Kidney tubule cell (primary cell): Measurements from ENCODE around the gene EPN2.
"Not testable (repeated sequence)": the region's sequence is repeated elsewhere in the genome, so short reads cannot be mapped to it uniquely, and the experiment has no call there.

Experiments used
- DNase-seq: peaks from one replicate; pipeline ENCODE4 v3.0.0-alpha.2; 2018; ENCODE audit warnings: low spot score

Gene EPN2

DNA sequence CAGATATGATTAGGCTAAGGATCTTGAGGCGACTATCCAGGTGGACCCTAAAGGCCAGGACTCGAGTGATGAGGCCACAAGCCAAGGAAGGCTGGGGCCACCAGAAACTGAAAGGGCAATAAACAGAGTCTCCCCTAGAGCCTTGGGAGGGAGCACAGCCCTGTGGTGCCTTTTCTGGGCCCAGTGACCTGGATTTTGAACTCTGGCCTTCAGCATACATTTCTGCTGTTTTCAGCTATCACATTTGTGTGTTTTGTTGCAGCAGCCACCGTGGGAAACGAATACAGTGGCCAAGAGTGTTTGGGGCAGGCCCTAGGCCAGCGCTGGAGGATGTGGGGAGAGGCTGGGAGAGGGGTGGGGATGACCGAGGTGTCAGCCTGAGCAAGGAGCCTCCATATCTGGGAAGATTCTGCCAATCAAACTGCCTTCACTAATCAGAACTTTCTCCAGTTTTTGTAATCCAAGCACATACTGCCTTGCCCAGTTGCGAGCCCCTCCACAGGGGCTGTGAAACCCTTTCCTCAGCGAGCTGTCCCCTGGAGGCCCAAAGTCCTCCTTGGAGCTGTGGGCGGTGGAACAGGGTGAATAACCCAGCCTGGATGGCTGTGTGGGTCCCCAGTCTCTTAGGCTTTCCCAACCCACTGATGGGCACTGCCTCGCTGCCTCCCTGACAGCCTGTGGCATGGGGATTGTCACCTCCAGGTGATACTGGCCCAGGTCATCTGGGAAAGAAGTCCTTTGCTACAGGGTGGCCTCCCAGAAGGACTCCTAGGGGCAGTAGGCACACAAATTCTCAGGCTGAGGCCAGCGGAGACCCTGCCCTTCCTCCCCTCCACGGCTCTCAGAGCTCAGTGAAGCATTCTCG is 108.6 kb downstream of the EPN2 start:
- DNase-seq: no peak

DNA sequence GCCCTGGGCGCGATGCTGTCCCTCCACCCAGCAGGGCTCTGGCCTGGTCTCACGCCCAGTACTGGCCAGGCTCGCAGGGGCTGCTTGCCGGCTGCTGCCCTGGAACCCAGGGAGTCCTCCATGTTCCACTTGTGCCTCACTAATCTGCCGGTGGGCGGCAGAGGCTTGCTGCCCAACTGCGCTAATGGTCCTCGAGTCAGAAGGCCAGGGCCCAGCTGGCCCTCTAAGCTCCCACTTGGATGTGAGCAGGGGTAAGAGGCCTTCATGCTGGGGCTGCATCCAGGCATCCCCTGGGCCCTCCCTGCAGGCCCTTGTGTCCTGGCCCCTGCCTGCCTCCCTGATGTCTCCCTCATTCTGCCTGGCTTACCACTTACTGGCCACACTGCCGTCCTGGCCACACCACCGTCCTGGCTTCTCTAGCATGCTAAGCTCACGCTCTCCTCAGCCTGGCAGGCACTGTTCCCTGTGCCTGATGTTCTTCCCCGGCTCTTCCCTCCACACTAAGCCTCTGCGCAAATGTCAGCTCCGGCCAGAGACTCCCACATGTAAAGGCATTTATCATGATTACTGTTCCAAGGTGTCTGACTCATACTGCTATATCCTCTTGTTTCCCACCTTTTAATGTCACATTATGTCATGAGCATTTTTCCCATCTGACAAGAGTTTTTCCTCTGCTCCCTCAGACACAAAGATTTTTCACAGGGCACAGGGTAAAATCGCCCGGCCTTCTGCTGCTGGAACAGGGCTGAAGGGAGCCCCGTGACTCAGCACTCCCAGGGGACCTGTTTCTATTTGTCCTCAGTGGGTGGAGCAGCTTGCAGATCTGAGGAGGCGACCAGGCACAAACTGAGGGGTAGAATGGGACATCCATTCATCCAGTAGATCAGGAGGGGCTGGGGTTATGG is 109.4 kb downstream of the EPN2 start:
- DNase-seq: peak; percentile 35

DNA sequence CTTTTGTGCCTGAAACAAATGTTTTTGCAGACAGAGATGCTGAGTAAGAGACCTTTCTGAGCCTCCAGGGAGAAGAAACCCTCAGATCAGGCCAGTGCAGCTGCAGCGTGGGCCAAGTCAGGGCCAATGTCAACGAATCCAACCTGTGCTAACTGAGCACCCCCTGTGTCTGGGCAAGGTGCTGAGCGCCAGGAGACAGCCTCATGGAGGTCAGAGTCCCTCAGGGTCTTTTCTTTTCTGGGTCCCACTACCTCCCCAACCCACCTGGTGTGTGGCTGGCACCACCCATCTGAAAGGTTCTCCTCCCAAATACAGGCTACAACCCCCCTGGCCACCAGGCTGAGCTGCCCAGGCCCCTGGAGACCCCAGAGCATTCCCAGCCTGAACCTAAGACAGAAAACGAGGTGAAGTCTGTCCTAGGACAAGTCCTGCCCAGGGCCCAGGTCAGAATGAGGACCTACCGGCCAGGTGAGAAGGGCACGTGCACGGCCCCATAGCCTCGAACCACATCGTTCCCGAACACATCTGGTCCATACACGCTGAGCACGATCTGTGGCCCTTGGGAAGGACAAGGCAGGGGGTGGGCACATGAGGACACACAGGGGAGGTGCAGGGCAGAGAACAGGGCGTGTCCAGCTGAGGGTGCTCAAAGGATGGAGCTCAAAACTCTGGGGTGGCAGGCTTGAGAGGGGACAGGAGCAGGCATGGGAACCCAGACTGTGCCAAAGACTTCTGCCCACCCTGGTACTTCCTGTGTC is 110.3 kb downstream of the EPN2 start:
- no peak for DNase-seq

DNA sequence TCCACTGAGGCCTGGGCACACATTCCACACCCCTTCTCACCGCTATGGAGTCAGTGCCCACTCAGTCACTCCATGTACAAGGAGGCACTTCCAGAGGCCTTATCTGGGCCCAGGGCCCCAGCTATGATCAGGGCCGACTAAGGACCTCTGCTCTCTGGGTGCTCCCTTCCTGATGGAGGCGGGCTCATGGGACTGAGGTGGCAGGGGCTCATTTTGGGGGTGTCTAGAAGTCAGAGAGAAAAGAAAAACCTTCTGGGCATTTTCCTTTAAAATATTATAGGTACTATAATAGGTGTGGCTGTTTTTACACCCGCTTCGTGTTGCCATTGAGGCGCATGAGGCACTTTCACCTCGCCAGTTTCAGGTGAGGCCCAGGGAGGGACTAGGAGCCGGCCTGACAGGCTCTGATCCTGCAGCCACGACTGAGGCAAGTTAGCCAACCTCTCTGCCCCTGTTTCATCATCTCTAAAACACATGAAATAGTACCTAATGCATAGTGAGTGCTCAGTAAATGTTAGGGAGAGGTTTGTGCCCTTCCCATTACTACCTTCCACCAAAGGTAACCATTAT is 111.0 kb downstream of the EPN2 start:
- DNase-seq: no peak

DNA sequence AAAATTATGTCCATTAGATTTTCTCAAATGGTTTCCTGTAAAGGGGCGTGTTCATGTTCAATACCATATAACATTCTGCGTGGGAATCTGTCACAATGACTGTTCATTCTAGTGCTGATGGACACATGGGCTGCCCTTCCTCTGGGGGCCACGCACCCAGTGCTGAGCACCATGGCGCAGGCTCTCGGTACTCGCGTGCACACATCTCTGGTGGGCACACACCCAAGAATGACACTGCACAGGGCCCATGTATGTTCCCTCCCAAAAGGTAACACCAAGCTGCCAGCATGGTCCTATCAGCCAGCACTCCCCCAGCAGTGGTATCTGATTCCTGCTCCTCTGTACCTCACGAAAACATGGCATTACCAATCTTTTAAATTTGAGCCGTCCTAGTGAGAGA is 111.6 kb downstream of the EPN2 start:
- DNase-seq: no peak

DNA sequence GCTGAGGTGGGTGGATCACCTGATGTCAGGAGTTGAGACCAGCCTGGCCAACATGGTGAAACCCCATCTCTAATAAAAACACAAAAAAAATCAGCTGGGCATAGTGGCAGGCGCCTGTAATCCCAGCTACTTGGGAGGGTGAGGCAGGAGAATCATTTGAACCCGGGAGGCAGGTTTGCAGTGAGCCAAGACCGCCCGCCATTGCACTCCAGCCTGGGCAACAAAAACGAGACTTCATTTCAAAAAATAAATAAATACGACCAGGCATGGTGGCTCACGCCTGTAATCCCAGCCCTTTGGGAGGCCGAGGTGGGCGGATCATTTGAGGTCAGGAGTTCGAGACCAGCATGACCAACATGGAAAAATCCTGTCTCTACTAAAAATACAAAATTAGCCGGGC is 116.2 kb downstream of the EPN2 start:
- not testable (repeated sequence) for DNase-seq

DNA sequence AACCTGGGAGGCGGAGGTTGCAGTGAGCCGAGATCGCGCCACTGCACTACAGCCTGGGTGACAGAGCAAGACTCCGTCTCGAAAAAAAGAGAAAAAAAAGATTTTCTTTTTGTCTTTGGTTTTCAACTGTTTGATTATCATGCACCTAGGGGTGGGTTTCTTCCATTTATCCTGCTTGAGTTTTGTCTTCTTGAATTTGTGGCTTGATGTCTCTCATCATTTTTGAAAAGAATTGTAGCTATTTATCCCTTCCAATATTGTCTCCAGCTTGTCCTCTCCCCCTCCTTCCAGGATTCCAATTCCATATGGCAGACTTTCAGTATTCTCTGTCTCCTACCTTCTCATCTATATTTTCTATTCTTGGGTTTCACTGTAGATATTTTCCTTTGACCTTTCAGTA is 117.6 kb downstream of the EPN2 start:
- no peak for DNase-seq

DNA sequence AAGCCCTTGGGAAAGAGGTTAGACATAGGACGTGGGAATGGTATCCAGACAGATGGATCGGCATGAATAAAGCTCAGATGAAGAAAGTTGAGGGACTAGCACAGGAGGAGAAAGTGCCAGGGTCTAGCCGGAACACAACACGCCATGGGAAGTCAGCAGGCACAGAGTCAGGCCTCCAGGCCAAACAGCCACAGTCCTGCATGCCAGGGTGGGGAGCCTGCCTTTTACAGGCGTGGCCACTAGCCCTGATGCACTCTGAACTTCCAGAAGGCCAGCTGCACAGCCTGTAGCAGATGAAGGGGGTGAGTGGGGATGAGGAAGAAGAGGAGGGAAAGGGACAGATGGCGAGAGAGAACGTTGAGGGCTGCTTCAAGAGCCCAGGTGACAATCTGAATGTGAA is 120.2 kb downstream of the EPN2 start:
- DNase-seq: no peak

DNA sequence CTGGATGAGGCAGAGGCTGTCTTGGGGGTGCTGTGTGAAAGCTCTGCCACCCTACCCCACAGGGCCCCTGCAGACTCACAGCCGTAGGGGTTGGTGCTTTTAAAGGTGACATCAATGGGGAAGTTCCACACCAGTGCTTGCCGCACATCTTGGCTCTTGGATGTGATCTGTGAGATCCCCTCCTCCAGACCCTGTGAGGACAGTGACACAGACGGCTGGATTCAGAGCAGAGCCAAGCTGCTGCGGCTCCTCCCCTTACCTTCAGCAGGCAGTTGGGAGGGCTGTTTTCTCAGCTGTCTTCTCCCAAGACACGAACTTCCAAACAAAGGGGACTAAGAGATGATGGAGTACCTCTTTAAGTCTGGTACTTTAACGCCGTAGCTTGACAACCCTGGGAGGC is 120.6 kb downstream of the EPN2 start:
- no peak for DNase-seq

DNA sequence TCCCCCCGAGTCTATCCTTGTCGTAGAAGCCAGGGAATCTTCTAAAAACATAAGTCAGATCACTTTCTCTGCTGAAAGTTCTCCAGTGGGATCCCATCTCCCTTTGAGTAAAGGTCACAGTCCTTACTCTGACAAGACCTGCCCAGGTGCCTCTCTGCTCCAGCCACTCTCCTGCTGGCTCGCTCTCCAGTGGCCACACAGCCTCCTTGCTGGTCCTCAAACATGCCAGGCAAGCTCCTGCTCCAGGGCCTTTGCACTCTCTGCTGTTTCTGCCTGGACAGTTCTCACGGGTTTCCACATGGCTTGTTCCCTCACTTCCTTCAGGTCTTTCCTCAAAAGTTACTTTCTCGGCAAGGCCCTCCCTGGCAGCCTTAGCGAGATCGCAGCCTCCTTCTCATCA is 122.0 kb downstream of the EPN2 start:
- no peak for DNase-seq

DNA sequence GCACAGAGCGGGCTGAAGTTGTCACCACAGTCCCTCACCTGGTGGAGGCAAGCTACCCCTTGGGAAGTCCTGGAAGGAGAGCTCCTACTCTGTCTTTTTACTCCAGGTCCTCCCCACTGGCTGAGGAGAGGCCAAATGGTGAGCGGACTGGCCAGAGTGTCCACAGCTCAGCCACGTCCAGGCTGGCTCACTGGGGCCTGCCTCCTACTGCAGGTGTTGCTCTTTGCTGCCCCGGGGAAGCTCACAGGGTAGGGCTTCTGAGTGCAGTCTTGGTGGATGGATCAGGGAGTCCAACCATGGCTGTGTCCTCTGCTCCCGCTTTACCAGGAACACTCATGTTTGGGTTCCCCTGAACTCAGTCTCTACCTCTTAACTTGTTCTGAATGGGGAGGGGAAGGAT is 122.7 kb downstream of the EPN2 start:
- DNase-seq: no peak

DNA sequence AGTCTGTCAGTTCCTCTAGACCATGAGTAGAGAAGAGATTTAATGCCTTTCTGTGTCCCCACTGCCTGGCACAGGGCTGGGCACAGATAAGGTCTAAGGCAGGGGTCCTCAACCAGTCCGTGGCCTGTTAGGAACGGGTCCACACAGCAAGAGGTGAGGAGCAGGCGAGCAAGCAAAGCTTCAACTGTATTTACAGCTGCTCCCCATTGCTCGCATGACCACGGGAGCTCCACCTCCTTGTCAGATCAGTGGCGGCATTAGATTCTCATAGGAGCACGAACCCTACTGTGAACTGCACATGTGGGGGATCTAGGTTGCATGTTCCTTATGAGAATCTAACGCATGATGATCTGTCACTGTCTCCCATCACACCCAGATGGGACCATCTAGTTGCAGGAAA is 123.6 kb downstream of the EPN2 start:
- DNase-seq: no peak

DNA sequence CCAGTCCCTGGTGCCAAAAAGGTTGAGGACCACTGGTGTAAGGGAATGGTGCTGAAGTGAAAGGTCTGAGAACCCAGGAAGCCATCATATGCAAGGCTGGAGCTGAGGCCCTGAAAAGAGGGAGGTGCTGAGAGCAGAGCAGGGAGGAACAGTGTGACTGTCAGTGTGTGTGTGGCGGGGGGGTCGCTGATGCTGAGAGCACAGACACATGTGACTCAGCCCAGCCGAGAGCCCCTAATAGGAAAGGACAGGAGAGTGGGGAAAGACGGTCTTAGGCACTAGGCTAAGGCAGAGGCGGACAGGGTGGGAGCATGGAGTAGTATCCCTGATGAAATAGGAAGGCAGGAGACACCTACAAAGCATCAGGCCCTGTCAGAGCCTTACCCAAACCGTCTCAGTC is 124.2 kb downstream of the EPN2 start:
- DNase-seq: no peak

DNA sequence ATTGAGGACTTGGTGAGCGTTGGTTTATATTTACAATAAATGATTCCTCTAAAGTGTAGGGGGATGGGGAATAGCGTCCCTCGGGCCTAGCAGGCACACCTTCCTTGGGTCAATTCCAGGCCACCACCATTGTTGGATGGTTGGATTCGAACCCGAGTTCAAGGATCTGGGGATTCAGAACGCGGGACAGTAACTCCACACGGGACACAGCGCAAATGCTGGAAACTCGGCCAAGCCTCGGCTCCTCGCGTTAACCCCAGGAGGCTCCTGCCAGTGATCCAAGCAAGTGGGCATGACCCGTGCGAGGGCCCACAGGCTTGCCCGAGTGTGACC is 124.7 kb downstream of the EPN2 start:
- DNase-seq: no peak

DNA sequence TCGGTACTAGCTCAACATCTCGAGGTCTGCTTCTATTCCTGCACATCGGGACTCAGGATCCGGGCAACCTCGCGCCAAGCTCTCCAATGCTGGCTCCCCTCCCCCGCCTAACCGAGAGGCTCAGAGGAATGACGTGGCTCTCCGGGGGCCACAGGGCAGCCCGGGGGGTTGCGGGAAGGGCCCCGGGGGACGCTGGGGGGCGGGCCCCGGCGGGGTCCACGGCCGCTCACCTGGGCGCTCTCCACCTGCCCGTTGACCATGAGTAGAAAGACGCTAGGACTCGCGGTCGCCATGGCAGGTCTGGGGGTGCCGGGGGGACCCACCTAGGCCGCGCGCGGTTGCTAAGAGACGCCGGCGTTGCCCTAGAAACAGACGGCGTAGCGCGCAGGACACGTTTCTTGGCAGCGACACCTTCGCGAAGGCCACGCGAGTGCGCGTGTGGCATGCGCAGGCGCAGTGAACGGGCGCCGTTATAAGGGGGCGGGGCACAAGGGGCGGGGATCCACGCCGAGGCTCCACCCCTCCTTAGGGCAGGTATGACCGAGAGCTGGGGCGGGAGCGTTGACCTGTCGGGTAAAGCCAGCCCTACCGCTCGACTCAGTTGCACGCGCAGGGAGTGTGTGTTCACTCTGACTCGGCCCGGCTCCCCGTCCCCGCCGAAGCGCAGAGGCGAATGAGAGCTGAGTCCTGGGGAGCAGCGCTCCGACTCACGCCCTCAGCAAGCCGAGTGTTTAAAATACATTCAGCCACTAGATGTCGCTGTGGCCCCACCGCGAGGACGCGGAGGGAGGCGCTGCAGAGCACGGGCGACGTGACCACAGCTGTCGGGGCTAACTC is 125.3 kb downstream of the EPN2 start, which contains the start of gene B9D1:
Gene B9D1 (minus strand): TSS at position 447 of the 837 bp plus-strand sequence. CDS start 154 bp downstream, at position 293.
- peak; percentile 94 for DNase-seq

DNA sequence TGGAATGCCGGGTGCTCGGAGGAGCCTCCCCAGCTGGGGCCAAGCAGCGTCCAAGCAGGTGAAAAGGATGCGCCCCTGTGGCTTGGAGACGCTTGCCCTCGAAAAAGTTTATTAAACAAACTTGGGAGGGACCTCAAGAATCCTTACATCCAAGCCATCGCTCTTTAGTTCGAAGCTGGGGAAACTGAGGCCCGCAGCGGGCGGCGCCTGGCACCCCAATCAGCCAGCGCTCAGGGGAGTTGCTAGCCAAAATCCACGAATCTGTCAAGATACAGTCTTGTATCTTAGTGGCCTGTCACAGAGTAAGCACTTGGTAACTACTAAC is 125.9 kb downstream of the EPN2 start:
- no peak for DNase-seq

DNA sequence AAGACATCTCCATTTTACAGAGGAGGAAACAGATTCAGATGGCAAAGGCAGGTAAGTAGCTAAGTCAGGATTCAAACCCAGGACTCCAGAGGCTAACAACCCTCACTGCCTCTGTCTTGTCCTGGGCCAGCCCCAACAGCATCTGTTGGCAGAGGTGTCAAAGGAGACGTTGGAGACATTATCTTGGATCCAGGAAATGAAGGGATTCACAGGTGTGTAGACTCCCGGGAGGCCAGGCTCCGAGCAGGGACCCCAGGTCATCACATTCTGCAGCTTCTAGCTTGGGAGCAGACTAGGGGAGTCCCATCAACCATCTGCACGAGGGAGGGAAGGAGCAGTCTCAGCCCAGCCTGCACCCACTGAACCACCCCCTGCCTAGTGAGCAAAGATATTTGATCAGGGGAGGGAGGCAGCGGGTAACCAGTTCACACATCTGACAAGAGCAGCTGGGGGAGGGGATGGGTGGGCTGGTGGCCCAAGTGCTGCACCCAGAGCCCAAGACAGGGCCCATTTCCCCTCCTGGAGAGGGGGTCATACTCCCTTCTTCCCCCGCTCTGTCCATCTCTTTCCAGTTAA is 126.4 kb downstream of the EPN2 start:
- DNase-seq: no peak

DNA sequence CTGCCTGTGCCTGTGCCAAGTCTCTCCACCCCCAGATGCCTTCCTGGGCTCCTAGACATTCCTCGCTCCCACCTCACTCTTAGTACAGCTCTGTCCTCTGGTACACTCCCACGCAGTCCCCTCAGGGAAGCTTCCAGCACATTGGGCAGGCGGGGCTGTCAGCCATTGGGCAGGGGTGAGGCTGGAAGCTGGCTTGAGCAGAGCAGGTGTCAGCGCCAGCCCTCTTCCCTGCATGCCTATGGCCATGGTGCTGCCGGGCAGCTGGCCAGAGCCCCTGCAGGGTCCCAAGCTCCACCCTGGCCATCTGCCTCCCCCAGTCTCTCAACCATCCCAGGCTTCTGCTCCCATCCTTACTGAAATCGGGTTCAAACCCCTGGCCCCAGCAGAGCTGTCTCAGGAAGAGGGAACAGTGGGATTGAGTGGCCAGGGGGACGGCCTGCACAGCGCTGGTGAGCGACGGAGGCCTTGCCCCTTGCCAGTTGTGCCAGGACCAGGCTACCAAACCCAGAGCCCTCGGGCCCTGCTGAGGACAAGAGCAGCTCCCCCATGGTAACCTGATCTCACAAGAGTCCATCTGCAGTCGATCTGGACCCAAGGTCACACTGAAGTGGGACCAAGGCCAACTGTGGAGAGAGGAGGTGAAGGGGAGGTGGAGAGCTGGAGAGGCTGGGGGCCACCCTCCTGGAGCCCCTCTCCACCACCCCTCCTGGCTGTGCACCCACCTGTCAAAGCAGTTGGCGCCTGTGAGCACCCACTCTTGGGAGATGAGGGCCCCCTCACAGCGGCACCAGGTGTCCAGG is 127.7 kb downstream of the EPN2 start:
- no peak for DNase-seq

DNA sequence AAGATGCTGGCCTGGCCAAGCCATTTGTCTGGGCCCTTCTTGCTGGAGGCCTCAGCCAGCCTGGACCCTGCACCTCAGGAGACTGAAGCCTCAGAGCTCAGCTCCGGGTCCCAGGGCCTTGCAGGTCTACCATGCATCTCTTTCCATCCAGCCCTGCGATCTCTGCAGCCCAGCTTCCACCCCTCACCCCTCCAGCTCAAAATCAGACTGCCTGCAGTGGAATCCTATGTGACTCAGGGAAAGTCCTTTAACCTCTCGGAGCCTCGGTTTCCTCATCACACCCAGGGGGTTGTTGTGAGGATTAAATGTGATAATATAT is 128.3 kb downstream of the EPN2 start:
- DNase-seq: no peak
